ENCODE data around the gene DENND2D.

- TF ChIP-seq CTCF (IDR thresholded peaks at IDR 0.05) (no peak), POLR2A (IDR thresholded peaks at IDR 0.05) (no peak)
These were observed 8.5 kb upstream of the DENND2D start for GRCh38 chr1:111208921-111209320.
